Smooth muscle cell (in vitro differentiated cells): ENCODE data around the gene SNX25. TPM values are rescaled to one million over a fixed set of nuclear protein-coding genes. Genes with fewer than 3 reads are reported as not detected.
A peak's percentile ranks its signal among the peaks of the same experiment; 100 is the strongest.

ENCODE experiments used
- DNase-seq: peaks from one replicate; lab custom pipeline; 2025; ENCODE audit not compliant: unreplicated experiment; lab: John Stamatoyannopoulos, UW
- H2AFZ ChIP-seq: fragments of 200-600 bp; sonication (generic); 2 replicates; pipeline ENCODE4 v1.6.0; 2016; ENCODE audit warnings: antibody characterized with exemption, low read depth, mild to moderate bottlenecking
- H3F3A ChIP-seq: fragments of 200-600 bp; sonication (generic); 2 replicates; pipeline ENCODE4 v1.6.0; 2017; ENCODE audit warnings: antibody characterized with exemption, low read depth
- H3K27ac ChIP-seq: fragments of 200-600 bp; sonication (generic); 2 replicates; pipeline ENCODE4 v1.5.1; 2016; ENCODE audit warnings: low read depth, mild to moderate bottlenecking
- H3K27me3 ChIP-seq: fragments of 200-600 bp; sonication (generic); 2 replicates; pipeline ENCODE4 v1.6.1; 2016; ENCODE audit warnings: low read depth, mild to moderate bottlenecking
- H3K36me3 ChIP-seq: fragments of 200-600 bp; sonication (generic); 2 replicates; pipeline ENCODE4 v1.5.1; 2016; ENCODE audit warnings: low read depth
- H3K4me1 ChIP-seq: fragments of 200-600 bp; sonication (generic); 2 replicates; pipeline ENCODE4 v1.5.1; 2016; ENCODE audit warnings: low read depth
- H3K4me2 ChIP-seq: fragments of 200-600 bp; sonication (generic); 2 replicates; pipeline ENCODE4 v1.6.0; 2016; ENCODE audit warnings: mild to moderate bottlenecking
- H3K4me3 ChIP-seq: fragments of 200-600 bp; sonication (generic); 2 replicates; pipeline ENCODE4 v1.5.1; 2016; ENCODE audit warnings: mild to moderate bottlenecking
- H3K79me2 ChIP-seq: fragments of 200-600 bp; sonication (generic); 2 replicates; pipeline ENCODE4 v1.6.0; 2016; ENCODE audit warnings: low read depth, mild to moderate bottlenecking
- H3K9ac ChIP-seq: fragments of 200-600 bp; sonication (generic); 2 replicates; pipeline ENCODE4 v1.6.0; 2016; ENCODE audit warnings: low read depth
- H3K9me3 ChIP-seq: fragments of 200-600 bp; sonication (generic); replicated peaks from 2 replicates; pipeline ENCODE4 v1.5.1; 2016; ENCODE audit warnings: low read depth
- H4K20me1 ChIP-seq: fragments of 200-600 bp; sonication (generic); 2 replicates; pipeline ENCODE4 v1.6.0; 2016; ENCODE audit warnings: low read depth
- WGBS: methylation state at CpG from one replicate; pipeline ENCODE4 v1.1.7; 2016; ENCODE audit warnings: low lambda C conversion rate; 5-methylcytosine and 5-hydroxymethylcytosine counted together
- polyA plus RNA-seq: library from polyadenylated mRNA; unstranded; fragments of >200 nt; fragmentation: Nextera tagmentation; extraction: Ambion mirVana; gene quantifications from 2 replicates; pipeline ENCODE4 v1.2.1, GENCODE V29; 2016
- total RNA-seq: library from RNA; depleted of rRNA; stranded (reverse); fragments of >200 nt; gene quantifications from 2 replicates; pipeline ENCODE4 v1.2.3, GENCODE V29; 2014
- TF ChIP-seq, protein P1 (sequence below): fragments of 200-600 bp; sonication (generic); IDR thresholded peaks from 2 replicates; pipeline ENCODE4 v1.5.1; 2017; ENCODE audit warnings: borderline replicate concordance, mild to moderate bottlenecking, antibody characterized with exemption; ENCODE audit not compliant: insufficient read depth, poor library complexity, severe bottlenecking

Gene SNX25
- total and polyA plus RNA-seq, 2 experiments from 2014 or later = 12.3 to 23.6 TPM

DNA sequence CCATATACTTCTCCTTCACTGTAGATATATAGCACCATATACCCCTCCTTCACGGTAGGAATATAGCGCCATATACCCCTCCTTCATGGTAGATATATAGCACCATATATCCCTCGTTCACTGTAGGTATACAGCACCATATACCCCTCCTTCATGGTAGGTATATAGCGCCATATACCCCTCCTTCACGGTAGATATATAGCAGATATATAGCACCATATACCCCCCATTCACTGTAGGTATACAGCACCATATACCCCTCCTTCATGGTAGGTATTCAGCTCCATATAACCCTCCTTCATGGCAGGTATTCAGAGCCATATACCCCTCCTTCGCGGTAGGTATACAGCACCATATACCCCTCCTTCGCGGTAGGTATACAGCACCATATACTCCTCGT, 12.5 kb downstream of the SNX25 start:
- peaks cover 42% of the 10 kb centered on the region for H4K20me1 ChIP-seq
- peaks cover 53% of the 10 kb centered on the region for H3K79me2 ChIP-seq
- no peaks in the 10 kb centered on the region for H3K4me1 ChIP-seq
- no peaks in the 10 kb centered on the region for H3K27me3 ChIP-seq
- WGBS = 35% methylated on average over 8 of the region's 10 CpGs
- no peaks in the 10 kb centered on the region for H3K36me3 ChIP-seq
- H3F3A ChIP-seq = no peaks in the 10 kb centered on the region
- DNase-seq = no peak
- no peak overlapping the region for H3K27ac ChIP-seq
- no peak overlapping the region for H3K9ac ChIP-seq
- no peak overlapping the region for H3K4me3 ChIP-seq
- no peak overlapping the region for H3K4me2 ChIP-seq
- TF ChIP-seq, protein P1, sequence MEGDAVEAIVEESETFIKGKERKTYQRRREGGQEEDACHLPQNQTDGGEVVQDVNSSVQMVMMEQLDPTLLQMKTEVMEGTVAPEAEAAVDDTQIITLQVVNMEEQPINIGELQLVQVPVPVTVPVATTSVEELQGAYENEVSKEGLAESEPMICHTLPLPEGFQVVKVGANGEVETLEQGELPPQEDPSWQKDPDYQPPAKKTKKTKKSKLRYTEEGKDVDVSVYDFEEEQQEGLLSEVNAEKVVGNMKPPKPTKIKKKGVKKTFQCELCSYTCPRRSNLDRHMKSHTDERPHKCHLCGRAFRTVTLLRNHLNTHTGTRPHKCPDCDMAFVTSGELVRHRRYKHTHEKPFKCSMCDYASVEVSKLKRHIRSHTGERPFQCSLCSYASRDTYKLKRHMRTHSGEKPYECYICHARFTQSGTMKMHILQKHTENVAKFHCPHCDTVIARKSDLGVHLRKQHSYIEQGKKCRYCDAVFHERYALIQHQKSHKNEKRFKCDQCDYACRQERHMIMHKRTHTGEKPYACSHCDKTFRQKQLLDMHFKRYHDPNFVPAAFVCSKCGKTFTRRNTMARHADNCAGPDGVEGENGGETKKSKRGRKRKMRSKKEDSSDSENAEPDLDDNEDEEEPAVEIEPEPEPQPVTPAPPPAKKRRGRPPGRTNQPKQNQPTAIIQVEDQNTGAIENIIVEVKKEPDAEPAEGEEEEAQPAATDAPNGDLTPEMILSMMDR = no peak
- no peak overlapping the region for H2AFZ ChIP-seq
- H3K9me3 ChIP-seq = no peaks in the 10 kb centered on the region

DNA sequence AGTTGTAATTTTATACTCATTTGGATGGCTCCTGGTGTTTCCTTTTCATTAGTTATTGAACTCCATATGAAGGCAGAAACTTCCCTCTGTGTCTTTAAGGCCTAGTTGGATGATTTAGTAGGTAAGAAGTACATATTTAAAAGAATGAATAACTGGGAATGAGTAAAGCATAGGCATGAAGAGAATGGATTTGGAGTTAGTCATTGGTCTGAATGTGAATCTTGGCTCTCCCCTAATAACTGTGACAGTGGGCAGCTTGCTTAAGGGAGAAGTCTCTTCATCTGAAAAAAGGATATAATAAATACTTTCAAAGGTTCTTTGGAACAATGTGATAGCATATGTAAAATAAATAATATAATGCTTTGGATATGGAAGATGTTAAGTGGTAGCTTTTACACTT, 13.2 kb downstream of the SNX25 start:
- Histone ChIP-seq H3K27me3 (no peaks in the 10 kb centered on the region), H3K27ac (no peak overlapping the region), H4K20me1 (peaks cover 49% of the 10 kb centered on the region), H2AFZ (no peak overlapping the region), H3K4me2 (no peak overlapping the region), H3K36me3 (no peaks in the 10 kb centered on the region), H3K79me2 (peaks cover 58% of the 10 kb centered on the region), H3F3A (no peaks in the 10 kb centered on the region), H3K4me3 (no peak overlapping the region), H3K4me1 (no peaks in the 10 kb centered on the region), H3K9ac (no peak overlapping the region), H3K9me3 (no peaks in the 10 kb centered on the region)
- TF ChIP-seq, protein P1 = no peak
- no peak for DNase-seq

DNA sequence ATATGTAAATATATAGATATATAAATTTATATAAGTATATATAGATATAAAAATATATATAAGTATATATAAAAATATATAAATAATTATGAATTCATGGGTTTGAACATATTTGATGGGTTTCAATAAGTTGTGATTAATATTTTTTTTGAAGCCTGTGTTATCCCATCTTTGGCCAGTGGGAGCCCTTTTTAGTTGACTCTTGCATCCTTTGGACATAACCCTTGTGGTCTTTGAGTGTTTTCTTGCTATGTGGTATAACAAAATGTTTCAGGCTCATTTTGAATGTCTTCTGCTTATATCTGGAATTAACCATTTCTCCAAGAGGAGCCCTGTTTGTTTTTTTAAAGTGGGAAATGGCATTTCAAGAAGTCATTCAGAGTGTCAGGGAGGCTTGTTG, 15.2 kb downstream of the SNX25 start:
- Histone ChIP-seq H3K9ac (no peak overlapping the region), H3K4me1 (no peaks in the 10 kb centered on the region), H3K27ac (no peak overlapping the region), H3K79me2 (peaks cover 72% of the 10 kb centered on the region), H3K27me3 (no peaks in the 10 kb centered on the region), H3K36me3 (no peaks in the 10 kb centered on the region), H3F3A (no peaks in the 10 kb centered on the region), H4K20me1 (peaks cover 65% of the 10 kb centered on the region), H3K4me3 (no peak overlapping the region), H3K9me3 (no peaks in the 10 kb centered on the region), H3K4me2 (no peak overlapping the region), H2AFZ (no peak overlapping the region)
- TF ChIP-seq, protein P1 = peak; percentile 12
- DNase-seq = no peak

DNA sequence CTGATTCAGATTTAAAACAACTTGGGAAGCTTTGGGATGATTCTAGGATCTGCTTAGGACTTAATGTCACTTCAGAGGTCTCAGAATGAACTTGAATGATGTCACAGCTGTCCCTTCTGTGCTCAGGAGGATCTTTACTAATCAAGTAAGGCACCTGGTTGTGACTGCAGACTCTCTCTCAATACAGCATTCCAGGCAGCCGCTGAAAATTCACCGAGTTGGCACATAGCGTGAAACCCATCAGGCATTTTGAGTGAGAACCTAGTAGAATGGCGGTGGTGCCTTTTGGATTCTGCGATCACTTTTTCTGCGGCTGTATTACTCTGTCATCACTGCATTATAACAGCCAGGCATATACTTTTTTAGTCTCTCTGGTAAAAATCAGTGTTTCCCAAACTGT, 16.5 kb downstream of the SNX25 start:
- Histone ChIP-seq H3K4me2 (no peak overlapping the region), H2AFZ (no peak overlapping the region), H3K4me1 (no peaks in the 10 kb centered on the region), H3K27ac (no peak overlapping the region), H3K4me3 (no peak overlapping the region), H3K27me3 (no peaks in the 10 kb centered on the region), H3F3A (no peaks in the 10 kb centered on the region), H4K20me1 (peaks cover 60% of the 10 kb centered on the region), H3K36me3 (no peaks in the 10 kb centered on the region), H3K9ac (no peak overlapping the region), H3K79me2 (peaks cover 69% of the 10 kb centered on the region), H3K9me3 (no peaks in the 10 kb centered on the region)
- no peak for DNase-seq
- TF ChIP-seq, protein P1 = no peak
- 94% methylated on average over 6 of the region's 6 CpGs for WGBS
